HG03558 (cell line): ENCODE measurements around the gene CARD19.
"Not testable (repeated sequence)": the region's sequence is repeated elsewhere in the genome, so short reads cannot be mapped to it uniquely, and the experiment has no call there.

Experiments
- ATAC-seq: cut with Tn5 transposase; IDR thresholded peaks from one replicate; pipeline ENCODE4 v1.9.1; 2021; ENCODE audit warnings: moderate number of reproducible peaks; ENCODE audit not compliant: unreplicated experiment; ENCODE audit errors: extremely low read depth

Gene CARD19

GRCh38 chr9:93099551-93100275 lies 3.7 kb downstream of the CARD19 start:
- no peak for ATAC-seq

GRCh38 chr9:93100276-93100636 lies 4.2 kb downstream of the CARD19 start:
- ATAC-seq: no peak

- not testable (repeated sequence) for ATAC-seq
Measured at GRCh38 chr9:93101086-93101485, 5.1 kb downstream of the CARD19 start.

- ATAC-seq: no peak
Measured at GRCh38 chr9:93105620-93106019, 9.6 kb downstream of the CARD19 start.

- no peak for ATAC-seq
Measured at GRCh38 chr9:93107151-93107824, 11.3 kb downstream of the CARD19 start.

GRCh38 chr9:93107825-93108161 lies 11.8 kb downstream of the CARD19 start:
- no peak for ATAC-seq

GRCh38 chr9:93108291-93109041 lies 12.4 kb downstream of the CARD19 start:
- ATAC-seq: no peak

GRCh38 chr9:93110311-93110855 lies 14.4 kb downstream of the CARD19 start:
- no peak for ATAC-seq

- ATAC-seq: no peak
Measured at GRCh38 chr9:93111001-93111370, 15.0 kb downstream of the CARD19 start.

- ATAC-seq: no peak
Measured at GRCh38 chr9:93111371-93112115, 15.5 kb downstream of the CARD19 start.

GRCh38 chr9:93112116-93112863 lies 16.3 kb downstream of the CARD19 start:
- no peak for ATAC-seq

GRCh38 chr9:93112864-93113389 lies 16.9 kb downstream of the CARD19 start:
- ATAC-seq: no peak

- no peak for ATAC-seq
Measured at GRCh38 chr9:93114169-93114983, 18.4 kb downstream of the CARD19 start.

GRCh38 chr9:93114984-93115335 lies 18.9 kb downstream of the CARD19 start:
- ATAC-seq: no peak

GRCh38 chr9:93115486-93116071 lies 19.6 kb downstream of the CARD19 start:
- no peak for ATAC-seq

- ATAC-seq: no peak
Measured at GRCh38 chr9:93116072-93116961, 20.3 kb downstream of the CARD19 start.

- not testable (repeated sequence) for ATAC-seq
Measured at GRCh38 chr9:93117521-93117920, 21.5 kb downstream of the CARD19 start.
